Endothelial cell (in vitro differentiated cells): ENCODE data around the gene ANGPTL8. TPM values are rescaled to one million over a fixed set of nuclear protein-coding genes. Genes with fewer than 3 reads are reported as not detected.

Experiments used
- DNase-seq: peaks from one replicate; pipeline ENCODE4 v3.0.0; 2021; ENCODE audit warnings: low spot score
- H3K27ac Mint-ChIP-seq: one replicate; pipeline ENCODE4 v1.8.0; 2021; ENCODE audit warnings: mixed read lengths, inconsistent platforms; ENCODE audit not compliant: unreplicated experiment
- H3K27me3 Mint-ChIP-seq: one replicate; pipeline ENCODE4 v1.8.0; 2021; ENCODE audit warnings: mild to moderate bottlenecking, moderate library complexity, mixed read lengths, inconsistent platforms; ENCODE audit not compliant: unreplicated experiment
- H3K36me3 Mint-ChIP-seq: one replicate; pipeline ENCODE4 v1.8.0; 2021; ENCODE audit warnings: mild to moderate bottlenecking, low read depth, mixed read lengths, inconsistent platforms; ENCODE audit not compliant: unreplicated experiment
- H3K4me1 Mint-ChIP-seq: one replicate; pipeline ENCODE4 v1.8.0; 2021; ENCODE audit warnings: mild to moderate bottlenecking, mixed read lengths, inconsistent platforms; ENCODE audit not compliant: unreplicated experiment
- H3K4me3 Mint-ChIP-seq: one replicate; pipeline ENCODE4 v1.8.0; 2021; ENCODE audit warnings: mild to moderate bottlenecking, mixed read lengths, inconsistent platforms; ENCODE audit not compliant: unreplicated experiment
- H3K9me3 Mint-ChIP-seq: one replicate; pipeline ENCODE4 v1.8.0; 2021; ENCODE audit warnings: mixed read lengths, inconsistent platforms; ENCODE audit not compliant: unreplicated experiment
- total RNA-seq: library from RNA; stranded (reverse); fragmentation: NEBNext Ultra II Directional; extraction: Animal tissue kit (Norgen Biotek cat#: 25700); gene quantifications from one replicate; pipeline ENCODE4 v1.2.1, GENCODE V29; 2021; ENCODE audit not compliant: unreplicated experiment
- TF ChIP-seq, protein P1 (sequence below): fragments of 200-600 bp; sonication (generic); IDR thresholded peaks from one replicate; pipeline ENCODE4 v1.5.0; 2021; ENCODE audit warnings: antibody characterized with exemption; ENCODE audit not compliant: unreplicated experiment

ANGPTL8 gene
- total RNA-seq, 1 donor from 2014 or later = not detected

GRCh38 chr19:11199517-11199916 lies 39.9 kb upstream of the ANGPTL8 start:
- TF ChIP-seq, protein P1, sequence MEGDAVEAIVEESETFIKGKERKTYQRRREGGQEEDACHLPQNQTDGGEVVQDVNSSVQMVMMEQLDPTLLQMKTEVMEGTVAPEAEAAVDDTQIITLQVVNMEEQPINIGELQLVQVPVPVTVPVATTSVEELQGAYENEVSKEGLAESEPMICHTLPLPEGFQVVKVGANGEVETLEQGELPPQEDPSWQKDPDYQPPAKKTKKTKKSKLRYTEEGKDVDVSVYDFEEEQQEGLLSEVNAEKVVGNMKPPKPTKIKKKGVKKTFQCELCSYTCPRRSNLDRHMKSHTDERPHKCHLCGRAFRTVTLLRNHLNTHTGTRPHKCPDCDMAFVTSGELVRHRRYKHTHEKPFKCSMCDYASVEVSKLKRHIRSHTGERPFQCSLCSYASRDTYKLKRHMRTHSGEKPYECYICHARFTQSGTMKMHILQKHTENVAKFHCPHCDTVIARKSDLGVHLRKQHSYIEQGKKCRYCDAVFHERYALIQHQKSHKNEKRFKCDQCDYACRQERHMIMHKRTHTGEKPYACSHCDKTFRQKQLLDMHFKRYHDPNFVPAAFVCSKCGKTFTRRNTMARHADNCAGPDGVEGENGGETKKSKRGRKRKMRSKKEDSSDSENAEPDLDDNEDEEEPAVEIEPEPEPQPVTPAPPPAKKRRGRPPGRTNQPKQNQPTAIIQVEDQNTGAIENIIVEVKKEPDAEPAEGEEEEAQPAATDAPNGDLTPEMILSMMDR = no peak
- H3K4me1 Mint-ChIP-seq = peaks cover 14% of the 10 kb centered on the region
- H3K4me3 Mint-ChIP-seq = peak overlapping the region; percentile 43
- peaks cover 21% of the 10 kb centered on the region for H3K27me3 Mint-ChIP-seq
- H3K9me3 Mint-ChIP-seq = no peaks in the 10 kb centered on the region
- no peak overlapping the region for H3K27ac Mint-ChIP-seq
- peaks cover 27% of the 10 kb centered on the region for H3K36me3 Mint-ChIP-seq
- no peak for DNase-seq

DNA sequence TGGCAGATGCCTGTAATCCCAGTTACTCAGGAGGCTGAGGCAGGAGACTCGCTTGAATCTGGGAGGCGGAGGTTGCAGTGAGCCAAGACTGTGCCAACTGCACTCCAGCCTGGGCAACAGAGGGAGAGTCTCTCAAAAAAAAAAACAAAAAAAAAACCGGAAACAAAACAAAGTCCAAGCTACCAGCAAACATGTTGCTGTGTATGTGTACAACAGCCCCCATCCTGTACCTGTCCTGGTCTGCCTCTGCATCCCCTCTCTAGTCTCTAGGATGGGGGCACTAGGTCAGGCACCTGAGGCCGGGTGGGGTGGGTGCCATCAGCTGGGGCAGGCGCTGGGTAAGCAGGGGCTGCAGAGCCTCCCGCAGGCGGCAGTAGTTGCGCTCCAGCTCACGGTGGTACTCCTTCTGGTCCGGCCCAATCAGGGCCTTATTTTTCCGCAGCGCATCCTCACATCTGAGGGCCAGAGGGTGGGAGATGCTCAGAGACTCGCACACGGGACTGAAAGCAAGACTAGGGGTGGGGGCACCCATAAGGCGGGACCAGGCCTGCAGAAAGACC lies 39.3 kb upstream of the ANGPTL8 start:
- DNase-seq = no peak
- Mint-ChIP-seq H3K4me1 (peaks cover 14% of the 10 kb centered on the region), H3K27me3 (peaks cover 22% of the 10 kb centered on the region), H3K4me3 (no peak overlapping the region), H3K36me3 (peaks cover 33% of the 10 kb centered on the region), H3K27ac (no peak overlapping the region), H3K9me3 (no peaks in the 10 kb centered on the region)
- TF ChIP-seq, protein P1 = no peak

GRCh38 chr19:11200931-11201330 lies 38.5 kb upstream of the ANGPTL8 start:
- H3K9me3 Mint-ChIP-seq = no peaks in the 10 kb centered on the region
- H3K4me3 Mint-ChIP-seq = no peak overlapping the region
- TF ChIP-seq, protein P1 = no peak
- H3K27ac Mint-ChIP-seq = no peak overlapping the region
- peaks cover 18% of the 10 kb centered on the region for H3K27me3 Mint-ChIP-seq
- H3K4me1 Mint-ChIP-seq = peaks cover 9% of the 10 kb centered on the region
- H3K36me3 Mint-ChIP-seq = peaks cover 33% of the 10 kb centered on the region
- no peak for DNase-seq

DNA sequence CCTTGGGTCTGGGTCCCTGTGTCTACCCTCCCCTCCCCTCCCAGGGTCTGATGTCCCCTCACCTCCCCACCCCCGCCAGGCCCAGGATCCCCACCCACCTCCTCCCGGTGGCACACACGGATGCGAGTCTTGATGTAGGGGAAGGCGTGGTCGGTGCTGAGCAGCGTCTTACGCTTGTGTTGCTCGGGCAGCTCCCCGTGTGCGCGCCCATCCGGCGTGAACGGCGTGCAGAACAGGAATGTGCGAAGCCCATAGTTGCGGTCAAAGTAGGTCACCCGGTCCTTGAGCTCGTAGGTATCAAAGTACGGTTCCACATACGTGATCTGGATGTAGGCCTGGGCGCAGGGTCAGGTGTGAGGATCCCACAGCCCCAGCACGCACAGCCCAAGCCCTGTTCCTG lies 37.6 kb upstream of the ANGPTL8 start:
- Mint-ChIP-seq H3K4me3 (no peak overlapping the region), H3K27ac (no peak overlapping the region), H3K27me3 (peaks cover 18% of the 10 kb centered on the region), H3K36me3 (peaks cover 35% of the 10 kb centered on the region), H3K4me1 (peaks cover 3% of the 10 kb centered on the region), H3K9me3 (no peaks in the 10 kb centered on the region)
- no peak for DNase-seq
- TF ChIP-seq, protein P1 = no peak

- H3K9me3 Mint-ChIP-seq = no peaks in the 10 kb centered on the region
- H3K4me1 Mint-ChIP-seq = peaks cover 3% of the 10 kb centered on the region
- TF ChIP-seq, protein P1 = no peak
- H3K27ac Mint-ChIP-seq = no peak overlapping the region
- H3K36me3 Mint-ChIP-seq = peaks cover 35% of the 10 kb centered on the region
- H3K4me3 Mint-ChIP-seq = no peak overlapping the region
- peaks cover 18% of the 10 kb centered on the region for H3K27me3 Mint-ChIP-seq
- no peak for DNase-seq
Observed at GRCh38 chr19:11202488-11203193, 36.8 kb upstream of the ANGPTL8 start.
